ENCODE results near the gene AHRR.

GRCh38 chr5:419970-420369 is 98.5 kb downstream of the AHRR start:
- TF ChIP-seq, protein P1, sequence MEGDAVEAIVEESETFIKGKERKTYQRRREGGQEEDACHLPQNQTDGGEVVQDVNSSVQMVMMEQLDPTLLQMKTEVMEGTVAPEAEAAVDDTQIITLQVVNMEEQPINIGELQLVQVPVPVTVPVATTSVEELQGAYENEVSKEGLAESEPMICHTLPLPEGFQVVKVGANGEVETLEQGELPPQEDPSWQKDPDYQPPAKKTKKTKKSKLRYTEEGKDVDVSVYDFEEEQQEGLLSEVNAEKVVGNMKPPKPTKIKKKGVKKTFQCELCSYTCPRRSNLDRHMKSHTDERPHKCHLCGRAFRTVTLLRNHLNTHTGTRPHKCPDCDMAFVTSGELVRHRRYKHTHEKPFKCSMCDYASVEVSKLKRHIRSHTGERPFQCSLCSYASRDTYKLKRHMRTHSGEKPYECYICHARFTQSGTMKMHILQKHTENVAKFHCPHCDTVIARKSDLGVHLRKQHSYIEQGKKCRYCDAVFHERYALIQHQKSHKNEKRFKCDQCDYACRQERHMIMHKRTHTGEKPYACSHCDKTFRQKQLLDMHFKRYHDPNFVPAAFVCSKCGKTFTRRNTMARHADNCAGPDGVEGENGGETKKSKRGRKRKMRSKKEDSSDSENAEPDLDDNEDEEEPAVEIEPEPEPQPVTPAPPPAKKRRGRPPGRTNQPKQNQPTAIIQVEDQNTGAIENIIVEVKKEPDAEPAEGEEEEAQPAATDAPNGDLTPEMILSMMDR (IDR thresholded peaks at IDR 0.05), result no peak
- no peak for TF ChIP-seq POLR2A (IDR thresholded peaks at IDR 0.05)
